NCI-H2107 treated with DMSO at 0.1 percent for 48 hours (cell line): ENCODE data around the gene TBC1D22A.

Experiments
- DNase-seq: peaks from one replicate; lab custom pipeline; 2025; ENCODE audit not compliant: unreplicated experiment; lab: John Stamatoyannopoulos, UW

Gene TBC1D22A

DNA sequence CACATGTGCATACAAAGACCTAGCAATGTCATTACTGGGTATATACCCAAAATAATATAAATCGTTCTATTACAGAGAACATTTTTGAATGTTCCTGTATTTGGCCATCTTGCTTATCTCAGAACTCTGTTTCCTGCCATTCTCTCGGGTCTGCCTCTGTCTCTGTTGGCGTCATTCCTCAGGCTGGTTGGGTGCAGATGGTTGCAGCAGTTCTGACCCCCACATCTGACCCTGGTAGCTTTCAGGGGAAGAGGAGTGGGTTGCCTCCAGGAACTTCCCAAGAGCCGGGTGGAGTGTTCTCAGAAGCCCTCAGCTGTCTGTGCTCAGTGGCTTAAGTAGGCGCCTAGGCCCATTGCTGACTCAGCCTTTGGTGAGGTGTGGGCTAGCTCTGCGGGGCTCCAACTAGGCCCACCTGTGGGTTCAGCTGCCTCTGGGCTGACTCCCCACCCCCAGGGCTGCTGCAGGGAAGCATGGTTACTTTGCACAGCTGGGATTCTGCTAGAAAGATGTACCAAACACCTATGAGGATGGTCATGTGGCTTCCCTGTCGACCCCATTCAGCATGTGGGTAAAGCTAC is 114.0 kb downstream of the TBC1D22A start:
- DNase-seq = no peak

- no peak for DNase-seq
Measured at GRCh38 chr22:46878191-46878948, 115.9 kb downstream of the TBC1D22A start.

DNA sequence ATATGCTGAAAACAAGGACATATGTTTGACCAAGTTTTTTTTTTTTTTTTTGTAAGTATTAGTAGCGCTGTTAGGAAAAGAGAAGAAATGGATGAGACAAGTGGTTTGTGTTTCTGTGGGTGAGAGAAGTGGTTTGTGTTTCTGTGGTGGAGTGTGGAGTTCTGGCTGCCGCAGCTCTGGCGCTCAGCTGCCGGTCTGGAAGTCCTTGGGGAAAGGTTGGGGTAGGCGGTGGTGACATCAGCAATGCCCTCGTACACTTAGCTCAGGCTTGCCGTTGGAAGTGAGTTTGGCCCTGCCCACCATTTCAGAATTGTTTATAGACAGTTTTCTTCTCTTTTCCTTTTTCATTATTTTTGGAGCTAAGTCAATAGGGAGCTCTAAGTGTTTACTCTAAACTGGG is 116.6 kb downstream of the TBC1D22A start:
- peak; percentile 22 for DNase-seq

GRCh38 chr22:46881373-46882118 is 119.1 kb downstream of the TBC1D22A start:
- DNase-seq = no peak

- no peak for DNase-seq
Measured at GRCh38 chr22:46883092-46883910, 120.9 kb downstream of the TBC1D22A start.

GRCh38 chr22:46884365-46884764 is 121.9 kb downstream of the TBC1D22A start:
- DNase-seq = no peak

GRCh38 chr22:46887978-46888377 is 125.5 kb downstream of the TBC1D22A start:
- no peak for DNase-seq

DNA sequence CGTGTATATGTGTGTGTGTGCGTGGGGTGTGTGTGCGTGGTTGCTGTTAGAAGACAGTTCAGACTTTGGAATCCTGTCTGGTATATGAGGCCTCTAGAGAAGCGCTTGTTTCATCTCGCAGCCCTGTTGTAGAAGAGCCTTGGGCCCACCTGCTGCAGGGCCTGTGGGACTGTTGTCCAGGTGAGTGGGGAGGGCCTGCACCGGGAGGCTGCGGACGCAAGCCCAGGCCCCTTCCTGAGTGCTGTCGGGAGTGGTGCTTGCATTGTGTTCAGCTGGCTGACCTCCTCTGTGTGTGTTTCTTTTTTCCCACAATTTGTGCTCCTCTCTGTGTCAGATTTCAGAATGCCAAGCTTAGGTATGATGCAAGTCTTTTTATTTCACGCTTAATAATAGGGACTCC is 128.4 kb downstream of the TBC1D22A start:
- no peak for DNase-seq

DNA sequence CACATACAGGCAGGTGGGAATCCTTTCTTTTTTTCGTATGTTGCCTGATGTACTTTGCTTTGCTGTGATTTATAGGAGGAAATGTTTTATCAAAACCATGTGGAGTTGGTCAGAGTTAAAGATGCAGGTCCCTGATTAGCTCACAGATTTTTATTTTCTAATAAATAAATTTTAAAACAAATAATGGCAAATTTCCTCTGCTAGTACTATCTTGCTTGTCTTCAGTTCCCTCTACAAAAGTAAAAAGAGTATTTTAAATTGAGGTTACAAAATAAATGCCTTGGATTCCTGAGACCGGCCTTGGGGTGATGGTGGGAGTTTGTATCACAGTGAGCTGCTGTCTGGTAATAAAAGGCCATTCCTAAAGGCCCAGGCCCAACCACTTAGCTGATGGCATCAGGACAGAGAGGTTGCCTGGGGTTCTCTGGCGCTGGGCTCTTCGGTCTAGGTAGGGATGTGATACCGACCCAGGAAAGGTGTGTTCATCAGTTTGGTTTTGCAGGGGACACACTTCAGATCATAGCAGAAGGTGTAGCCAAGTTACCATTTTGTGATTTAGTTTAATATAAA is 129.0 kb downstream of the TBC1D22A start:
- no peak for DNase-seq

GRCh38 chr22:46892866-46893265 is 130.4 kb downstream of the TBC1D22A start:
- DNase-seq = no peak

DNA sequence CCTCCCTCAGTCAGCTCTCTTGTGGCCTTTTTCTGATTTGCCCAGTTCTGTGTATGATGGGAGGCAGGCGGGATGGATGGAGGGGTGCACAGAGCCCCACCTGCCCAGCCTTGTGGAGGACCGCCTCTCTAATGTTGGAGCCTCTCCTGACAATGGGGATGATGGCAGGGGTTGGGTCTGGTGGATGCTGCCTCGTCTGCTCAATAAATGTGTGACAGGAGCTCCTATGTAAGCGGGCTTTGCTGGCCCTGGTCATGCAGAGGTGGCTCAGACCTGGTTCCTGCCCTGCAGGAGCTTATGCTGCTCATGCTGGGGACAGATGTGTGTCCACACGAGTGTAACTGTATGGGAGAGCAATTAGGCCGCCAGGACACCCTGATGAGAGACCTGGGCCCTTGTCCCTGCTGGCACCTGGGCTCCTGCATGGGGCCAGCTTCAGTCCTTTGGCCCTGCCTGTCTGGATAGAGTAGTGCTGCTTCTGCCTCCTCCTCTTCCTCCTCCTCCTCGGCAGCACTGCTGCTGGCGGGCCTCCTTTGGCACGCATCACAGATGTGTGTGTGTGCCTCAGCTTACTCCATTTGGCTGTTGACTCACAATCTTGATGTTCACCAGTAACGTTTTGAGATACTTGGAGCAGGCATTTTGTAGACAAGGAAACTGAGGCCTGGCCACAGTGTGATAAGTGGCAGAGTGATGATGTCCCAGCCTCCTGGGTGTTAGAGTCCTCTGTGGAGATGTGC is 131.0 kb downstream of the TBC1D22A start:
- DNase-seq = no peak

DNA sequence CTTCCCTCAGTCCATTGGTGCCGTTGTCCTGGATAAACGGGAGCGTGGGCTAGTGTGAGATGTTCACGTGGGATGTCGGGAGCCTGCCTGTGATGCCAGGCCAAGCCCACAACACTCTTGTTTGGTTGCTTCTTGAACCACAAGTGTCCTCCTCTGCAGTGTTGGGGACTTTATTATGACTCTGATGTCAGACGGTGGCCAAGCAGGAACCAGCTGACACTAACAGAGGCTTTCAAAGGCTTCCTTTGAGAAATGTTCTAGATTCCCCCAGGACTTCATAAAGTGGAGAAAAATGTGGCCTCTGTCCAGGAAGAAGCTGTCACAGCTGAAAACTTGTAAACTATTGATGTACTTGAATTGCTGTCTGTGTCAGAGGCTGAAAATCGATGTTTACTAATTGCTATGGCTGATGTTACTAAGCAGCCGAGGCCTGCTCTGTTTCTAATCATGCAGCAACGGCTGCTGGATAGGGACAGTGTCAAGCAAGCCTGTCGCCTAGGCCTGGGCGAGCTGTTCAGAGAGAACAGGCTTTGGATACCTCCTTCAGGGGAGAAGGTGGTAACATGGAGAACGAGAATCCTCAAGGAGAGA is 131.7 kb downstream of the TBC1D22A start:
- no peak for DNase-seq

- no peak for DNase-seq
Measured at GRCh38 chr22:46894851-46895640, 132.6 kb downstream of the TBC1D22A start.

- no peak for DNase-seq
Measured at GRCh38 chr22:46895753-46896152, 133.3 kb downstream of the TBC1D22A start.

DNA sequence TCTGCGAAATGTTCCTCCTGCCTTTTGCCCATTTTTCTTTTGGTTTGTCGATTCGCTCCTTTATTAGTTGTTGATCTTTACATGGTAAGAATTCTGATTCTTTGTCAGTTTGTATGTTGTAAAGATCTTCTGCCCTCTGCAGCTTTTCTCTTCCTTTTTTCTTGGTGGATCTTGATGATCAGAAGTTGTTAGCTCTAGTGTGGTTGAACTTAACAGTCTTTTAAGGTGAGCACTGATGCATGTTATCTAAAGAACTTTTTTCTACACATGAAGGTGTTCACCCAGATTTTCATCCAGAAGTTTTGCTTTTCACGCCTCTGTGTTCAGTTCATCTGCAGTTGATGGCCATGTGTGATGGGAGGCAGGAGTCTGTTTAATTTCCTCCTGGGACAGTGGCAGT is 133.7 kb downstream of the TBC1D22A start:
- no peak for DNase-seq

GRCh38 chr22:46896568-46897245 is 134.3 kb downstream of the TBC1D22A start:
- DNase-seq = no peak

GRCh38 chr22:46897246-46897623 is 134.8 kb downstream of the TBC1D22A start:
- DNase-seq = no peak

GRCh38 chr22:46900549-46900948 is 138.1 kb downstream of the TBC1D22A start:
- DNase-seq = no peak

GRCh38 chr22:46902436-46902835 is 140.0 kb downstream of the TBC1D22A start:
- DNase-seq = no peak
